CD4-positive, alpha-beta memory T cell (primary cell): ENCODE data around the gene SMURF2. TPM values are rescaled to one million over a fixed set of nuclear protein-coding genes. Genes with fewer than 3 reads are reported as not detected.
"Not testable (repeated sequence)": the region's sequence is repeated elsewhere in the genome, so short reads cannot be mapped to it uniquely, and the experiment has no call there.

Experiments used
- CTCF ChIA-PET: fragments of 350-600 bp; sonication (Branson Sonifier 250); formaldehyde crosslinking; loops from one replicate; lab custom pipeline; 2021; ENCODE audit warnings: inconsistent platforms; ENCODE audit not compliant: partially characterized antibody; lab: Charles Lee
- POLR2A ChIA-PET: fragments of 350-600 bp; sonication (Branson Sonifier 250); formaldehyde crosslinking; loops from one replicate; lab custom pipeline; 2021; ENCODE audit not compliant: partially characterized antibody; lab: Charles Lee
- DNase-seq, 5 donors: peaks; one replicate each; pipeline versions ENCODE4 v3.0.0 to v3.0.0-alpha.2; 2020 to 2022; ENCODE audit warnings: mixed read lengths in 1 of 5
- H3K27ac ChIP-seq: one replicate; pipeline ENCODE4 v1.7.0; 2013; ENCODE audit warnings: low read depth, low read length
- H3K27me3 ChIP-seq: 2 replicates; pipeline ENCODE4 v1.7.0; 2013; ENCODE audit warnings: mild to moderate bottlenecking, low read length, moderate library complexity; ENCODE audit not compliant: insufficient read depth
- H3K36me3 ChIP-seq: 2 replicates; pipeline ENCODE4 v1.7.0; 2013; ENCODE audit warnings: mild to moderate bottlenecking, low read length, moderate library complexity; ENCODE audit not compliant: insufficient read depth
- H3K4me1 ChIP-seq: 2 replicates; pipeline ENCODE4 v1.7.0; 2013; ENCODE audit warnings: mild to moderate bottlenecking, low read length, moderate library complexity; ENCODE audit not compliant: insufficient read depth
- H3K4me3 ChIP-seq, 2 donors: one replicate each; pipeline ENCODE4 v1.7.0; 2013; ENCODE audit warnings: low read length in 2 of 2, mild to moderate bottlenecking in 1 of 2
- H3K9me3 ChIP-seq, 2 donors: one replicate each; pipeline ENCODE4 v1.7.0; 2013; ENCODE audit warnings: low read length in 2 of 2, control low read depth in 1 of 2; ENCODE audit not compliant: control insufficient read depth in 1 of 2
- H3K27ac Mint-ChIP-seq, 7 donors: one replicate each; pipeline ENCODE4 v1.8.0; 2020 to 2021; ENCODE audit warnings: mixed read lengths in 7 of 7, mild to moderate bottlenecking in 6 of 7, inconsistent platforms in 3 of 7, moderate library complexity in 3 of 7
- H3K27me3 Mint-ChIP-seq, 2 donors: one replicate each; pipeline ENCODE4 v1.8.0; 2020 to 2021; ENCODE audit warnings: mixed read lengths in 2 of 2
- H3K36me3 Mint-ChIP-seq, 2 donors: one replicate each; pipeline ENCODE4 v1.8.0; 2020 to 2021; ENCODE audit warnings: mixed read lengths in 2 of 2, inconsistent platforms in 1 of 2, mild to moderate bottlenecking in 1 of 2
- H3K4me1 Mint-ChIP-seq, 4 donors: one replicate each; pipeline ENCODE4 v1.8.0; 2020 to 2021; ENCODE audit warnings: mixed read lengths in 4 of 4, mild to moderate bottlenecking in 1 of 4
- H3K4me3 Mint-ChIP-seq, 8 donors: one replicate each; pipeline ENCODE4 v1.8.0; 2020 to 2021; ENCODE audit warnings: mixed read lengths in 8 of 8, mild to moderate bottlenecking in 7 of 8, moderate library complexity in 6 of 8, inconsistent platforms in 3 of 8
- H3K9me3 Mint-ChIP-seq, 8 donors: one replicate each; pipeline ENCODE4 v1.8.0; 2020 to 2021; ENCODE audit warnings: mixed read lengths in 8 of 8, mild to moderate bottlenecking in 5 of 8, inconsistent platforms in 3 of 8, moderate library complexity in 1 of 8
- intact Hi-C: fragments of 100-400 bp; cut with micrococcal nuclease; formaldehyde crosslinking; loops from one replicate; pipeline ENCODE4 v1.15.1; 2023
- polyA plus RNA-seq, 2 donors: library from polyadenylated mRNA; unstranded; fragments of 300-500 nt; fragmentation: Illumina TruSeq; gene quantifications; one replicate each; pipeline ENCODE4 v1.2.3, GENCODE V29; 2021
- total RNA-seq, 2 experiments: library from RNA; stranded (reverse); gene quantifications; one replicate each; pipeline ENCODE4 v1.2.3, GENCODE V29; 2021

The SMURF2 gene
- total and polyA plus RNA-seq, 4 experiments from 2014 or later: 4.9 to 35.0 (median 20.3) TPM

DNA sequence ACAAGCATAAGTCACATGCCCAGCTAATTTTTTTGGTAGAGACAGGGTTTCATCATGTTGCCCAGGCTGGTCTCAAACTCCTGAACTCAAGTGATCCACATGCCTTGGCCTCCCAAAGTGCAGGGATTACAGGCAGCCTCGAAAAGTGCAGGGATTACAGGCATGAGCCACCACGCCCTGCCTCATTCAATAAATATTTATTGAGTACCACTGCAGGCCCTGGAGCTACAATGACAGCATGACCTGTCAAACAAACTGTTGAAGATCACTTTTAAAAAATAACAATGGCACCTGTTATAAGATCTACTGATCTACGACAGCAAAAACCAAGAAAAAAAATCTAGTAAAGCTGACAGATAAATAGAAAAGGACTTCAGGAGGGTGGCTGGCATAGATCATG, 79.1 kb downstream of the SMURF2 start:
- no peak for DNase-seq
- POLR2A ChIA-PET: no interaction called here
- H3K4me1 ChIP-seq: no peaks in the 10 kb centered on the region
- H3K36me3 ChIP-seq: peaks cover 24% of the 10 kb centered on the region
- H3K4me3 Mint-ChIP-seq: no peak overlapping the region
- peak overlapping the region in 2 of 7 donors; percentile 19 to 30 for H3K27ac Mint-ChIP-seq
- no peaks in the 10 kb centered on the region for H3K27me3 ChIP-seq
- intact Hi-C loops: no loop called here
- CTCF ChIA-PET: no interaction called here
- no peaks in the 10 kb centered on the region for H3K9me3 ChIP-seq
- no peak overlapping the region for H3K27ac ChIP-seq
- peaks cover 32 to 39% of the 10 kb centered on the region in 2 donors for H3K36me3 Mint-ChIP-seq
- H3K4me3 ChIP-seq: no peak overlapping the region
- H3K27me3 Mint-ChIP-seq: no peaks in the 10 kb centered on the region
- H3K4me1 Mint-ChIP-seq: peaks cover 9 to 13% (median 11%) of the 10 kb centered on the region in 4 donors
- no peaks in the 10 kb centered on the region for H3K9me3 Mint-ChIP-seq

GRCh38 chr17:64580384-64581315, 81.5 kb downstream of the SMURF2 start:
- Mint-ChIP-seq H3K4me1 (peaks cover 9 to 13% (median 11%) of the 10 kb centered on the region in 4 donors), H3K9me3 (no peaks in the 10 kb centered on the region), H3K27me3 (no peaks in the 10 kb centered on the region), H3K36me3 (peaks cover 44 to 47% of the 10 kb centered on the region in 2 donors), H3K27ac (peak overlapping the region in 6 of 7 donors; percentile 23 to 76 (median 58)), H3K4me3 (no peak overlapping the region)
- POLR2A ChIA-PET: no interaction called here
- intact Hi-C loops: no loop called here
- CTCF ChIA-PET: interaction anchor here (0.8 to 1.0 kb wide), 2 partner anchors 18 to 156 kb away, joined by 3 read pairs; no protein-coding TSS in a partner anchor
- no peak for DNase-seq
- Histone ChIP-seq H3K9me3 (no peaks in the 10 kb centered on the region), H3K27me3 (no peaks in the 10 kb centered on the region), H3K27ac (no peak overlapping the region), H3K4me3 (no peak overlapping the region), H3K4me1 (no peaks in the 10 kb centered on the region), H3K36me3 (peaks cover 24% of the 10 kb centered on the region)

DNA sequence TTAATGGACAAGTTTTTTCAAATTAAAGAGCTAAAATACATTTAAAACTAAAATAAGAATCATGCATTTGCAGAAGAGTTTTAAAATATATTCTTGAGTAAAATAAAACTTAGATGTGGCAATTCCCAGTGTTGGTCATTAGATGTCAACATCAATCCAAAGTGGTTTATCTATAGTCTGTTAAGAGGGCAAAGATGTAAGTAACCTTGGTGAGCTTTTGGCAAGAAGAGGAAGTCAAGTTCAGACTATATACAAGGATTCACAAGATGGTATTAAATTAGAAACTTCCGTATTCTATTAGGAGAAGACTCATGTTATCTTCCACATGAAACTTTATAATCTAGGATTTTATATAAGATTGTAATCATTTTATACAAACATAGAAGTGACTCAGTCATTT, 82.2 kb downstream of the SMURF2 start:
- Mint-ChIP-seq H3K4me1 (peaks cover 9 to 13% (median 11%) of the 10 kb centered on the region in 4 donors), H3K27ac (peak overlapping the region in 1 of 7 donors; percentile 8), H3K9me3 (no peaks in the 10 kb centered on the region), H3K4me3 (no peak overlapping the region), H3K36me3 (peaks cover 41 to 48% of the 10 kb centered on the region in 2 donors), H3K27me3 (no peaks in the 10 kb centered on the region)
- DNase-seq: no peak
- ChIA-PET POLR2A (no interaction called here), CTCF (interaction anchor here (0.8 kb wide), 1 partner anchor 157 kb away, joined by 3 read pairs; no protein-coding TSS in a partner anchor)
- H3K27ac ChIP-seq: no peak overlapping the region
- peaks cover 24% of the 10 kb centered on the region for H3K36me3 ChIP-seq
- H3K4me1 ChIP-seq: no peaks in the 10 kb centered on the region
- no peak overlapping the region for H3K4me3 ChIP-seq
- intact Hi-C loops: no loop called here
- H3K9me3 ChIP-seq: no peaks in the 10 kb centered on the region
- H3K27me3 ChIP-seq: no peaks in the 10 kb centered on the region

GRCh38 chr17:64577025-64577424, 85.1 kb downstream of the SMURF2 start:
- POLR2A ChIA-PET, intact Hi-C loops, H3K4me3 ChIP-seq, H3K4me3 Mint-ChIP-seq, H3K9me3 ChIP-seq, H3K27ac ChIP-seq, H3K9me3 Mint-ChIP-seq, H3K4me1 ChIP-seq, H3K27me3 Mint-ChIP-seq, CTCF ChIA-PET, DNase-seq, H3K27me3 ChIP-seq: not testable (repeated sequence)
- Mint-ChIP-seq H3K4me1 (peaks cover 16 to 29% (median 21%) of the 10 kb centered on the region in 4 donors), H3K36me3 (peaks cover 32 to 46% of the 10 kb centered on the region in 2 donors), H3K27ac (peak overlapping the region in 1 of 7 donors; percentile 62)
- H3K36me3 ChIP-seq: peaks cover 16% of the 10 kb centered on the region

GRCh38 chr17:64575431-64575830, 86.7 kb downstream of the SMURF2 start:
- Mint-ChIP-seq H3K27ac (no peak overlapping the region), H3K4me3 (no peak overlapping the region), H3K9me3 (no peaks in the 10 kb centered on the region), H3K27me3 (no peaks in the 10 kb centered on the region), H3K36me3 (peaks cover 27 to 38% of the 10 kb centered on the region in 2 donors), H3K4me1 (peaks cover 9 to 18% (median 11%) of the 10 kb centered on the region in 4 donors)
- intact Hi-C loops: no loop called here
- H3K36me3 ChIP-seq: peaks cover 19% of the 10 kb centered on the region
- no peaks in the 10 kb centered on the region for H3K9me3 ChIP-seq
- H3K4me1 ChIP-seq: peaks cover 6% of the 10 kb centered on the region
- ChIA-PET CTCF (interaction anchor here (0.6 to 2.3 kb wide), 5 partner anchors 10 to 80 kb away, joined by 3 to 10 read pairs (median 4); no protein-coding TSS in a partner anchor), POLR2A (interaction anchor here (1.3 kb wide), 1 partner anchor 69 kb away, joined by 3 read pairs; the partner anchor contains the start of gene CEP95)
- H3K4me3 ChIP-seq: no peak overlapping the region
- H3K27me3 ChIP-seq: no peaks in the 10 kb centered on the region
- DNase-seq: no peak
- H3K27ac ChIP-seq: no peak overlapping the region

- peaks cover 6% of the 10 kb centered on the region for H3K4me1 ChIP-seq
- DNase-seq: no peak
- peaks cover 14% of the 10 kb centered on the region for H3K36me3 ChIP-seq
- Mint-ChIP-seq H3K9me3 (no peaks in the 10 kb centered on the region), H3K27me3 (no peaks in the 10 kb centered on the region), H3K4me3 (no peak overlapping the region), H3K36me3 (peaks cover 21 to 32% of the 10 kb centered on the region in 2 donors), H3K4me1 (peaks cover 7 to 16% (median 11%) of the 10 kb centered on the region in 4 donors), H3K27ac (peak overlapping the region in 1 of 7 donors; percentile 48)
- H3K4me3 ChIP-seq: no peak overlapping the region
- CTCF ChIA-PET: interaction anchor here (1.8 to 2.3 kb wide), 2 partner anchors 9 to 75 kb away, joined by 4 to 10 read pairs; no protein-coding TSS in a partner anchor
- POLR2A ChIA-PET: interaction anchor here (1.3 kb wide), 1 partner anchor 68 kb away, joined by 3 read pairs; the partner anchor contains the start of gene CEP95
- H3K27me3 ChIP-seq: no peaks in the 10 kb centered on the region
- intact Hi-C loops: no loop called here
- no peaks in the 10 kb centered on the region for H3K9me3 ChIP-seq
- no peak overlapping the region for H3K27ac ChIP-seq
Observed at GRCh38 chr17:64574646-64575045, 87.5 kb downstream of the SMURF2 start.

- intact Hi-C loops: no loop called here
- H3K27ac Mint-ChIP-seq: peak overlapping the region in 6 of 7 donors; percentile 3 to 78 (median 19)
- Histone ChIP-seq H3K4me1 (peaks cover 6% of the 10 kb centered on the region), H3K9me3 (no peaks in the 10 kb centered on the region), H3K27me3 (no peaks in the 10 kb centered on the region), H3K27ac (no peak overlapping the region), H3K36me3 (peaks cover 17% of the 10 kb centered on the region), H3K4me3 (no peak overlapping the region)
- POLR2A ChIA-PET: interaction anchor here (0.9 kb wide), 1 partner anchor 9 kb away, joined by 3 read pairs; no protein-coding TSS in a partner anchor
- H3K9me3 Mint-ChIP-seq: no peaks in the 10 kb centered on the region
- no peak for DNase-seq
- CTCF ChIA-PET: interaction anchor here (0.7 to 1.2 kb wide), 3 partner anchors 9 to 152 kb away, joined by 3 to 5 read pairs (median 4); no protein-coding TSS in a partner anchor
- peaks cover 17 to 28% of the 10 kb centered on the region in 2 donors for H3K36me3 Mint-ChIP-seq
- H3K4me3 Mint-ChIP-seq: no peak overlapping the region
- H3K4me1 Mint-ChIP-seq: peaks cover 7 to 16% (median 10%) of the 10 kb centered on the region in 4 donors
- no peaks in the 10 kb centered on the region for H3K27me3 Mint-ChIP-seq
Observed at GRCh38 chr17:64573214-64573613, 88.9 kb downstream of the SMURF2 start.
